ENCODE results near the gene MCUR1. TPM values are rescaled to one million over a fixed set of nuclear protein-coding genes. Genes with fewer than 3 reads are reported as not detected.
"Not testable (repeated sequence)": the region's sequence is repeated elsewhere in the genome, so short reads cannot be mapped to it uniquely, and the experiment has no call there.

The MCUR1 gene
- polyA plus RNA-seq, 3 donors: 2.4 to 7.8 (median 5.2) TPM

DNA sequence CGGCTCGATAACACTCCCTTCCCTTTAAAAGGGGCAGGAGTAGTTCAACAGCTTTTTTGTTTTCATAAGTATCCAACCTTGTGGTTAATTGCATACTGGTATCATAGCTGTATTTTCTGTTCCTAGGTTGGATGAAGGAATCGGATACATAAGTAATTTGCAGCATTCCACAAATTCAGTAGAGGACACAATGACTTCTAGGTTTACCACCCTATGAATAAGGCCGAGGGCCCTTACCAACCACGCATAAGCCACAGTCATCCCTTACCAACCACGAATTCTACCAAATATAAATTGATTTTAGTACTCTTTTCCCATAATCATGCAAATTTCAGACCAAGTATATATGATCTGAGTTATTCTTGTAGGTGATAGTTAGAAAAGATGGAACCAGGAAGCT is 36.3 kb downstream of the MCUR1 start:
- Mint-ChIP-seq H3K9me3 (peaks cover 0 to 6% (median 0%) of the 10 kb centered on the region in 7 donors), H3K4me3 (no peak overlapping the region), H3K27ac (no peak overlapping the region), H3K36me3 (no peaks in the 10 kb centered on the region), H3K27me3 (ENCODE audit: low read depth in 3 of 3) (peaks cover 0 to 1% (median 0%) of the 10 kb centered on the region in 3 donors), H3K4me1 (no peaks in the 10 kb centered on the region)
- intact Hi-C loops (cut with micrococcal nuclease): no loop called here
- Histone ChIP-seq H4K20me1 (ENCODE audit: insufficient read depth, low read length) (no peaks in the 10 kb centered on the region), H3K9me3 (replicated peaks in 1 of 2; ENCODE audit: control insufficient read depth in 1 of 2, insufficient read depth in 1 of 2, low read length in 2 of 2) (no peaks in the 10 kb centered on the region), H3K9ac (ENCODE audit: insufficient read depth, low read length, poor library complexity, severe bottlenecking) (no peak overlapping the region), H3K27me3 (ENCODE audit: control insufficient read depth in 2 of 2, insufficient read depth in 2 of 2, low read length in 2 of 2) (no peaks in the 10 kb centered on the region), H3K4me2 (replicated peaks; ENCODE audit: extremely low read depth, low read length, poor library complexity, severe bottlenecking) (no peak overlapping the region), H2AFZ (ENCODE audit: insufficient read depth, low read depth, low read length, poor library complexity, severe bottlenecking) (no peak overlapping the region), H3K36me3 (replicated peaks in 1 of 2; ENCODE audit: control insufficient read depth in 1 of 2, insufficient read depth in 2 of 2, low read length in 2 of 2) (no peaks in the 10 kb centered on the region), H3K4me1 (ENCODE audit: control insufficient read depth in 1 of 2, insufficient read depth in 2 of 2, low read length in 2 of 2) (no peaks in the 10 kb centered on the region), H3K79me2 (ENCODE audit: insufficient read depth, low read length) (no peaks in the 10 kb centered on the region), H3K27ac (ENCODE audit: low read depth in 1 of 2, low read length in 2 of 2) (no peak overlapping the region), H3K4me3 (replicated peaks in 1 of 3; ENCODE audit: low read depth in 2 of 3, low read length in 3 of 3) (no peak overlapping the region)
- no peak for DNase-seq
- TF ChIP-seq, protein P1, sequence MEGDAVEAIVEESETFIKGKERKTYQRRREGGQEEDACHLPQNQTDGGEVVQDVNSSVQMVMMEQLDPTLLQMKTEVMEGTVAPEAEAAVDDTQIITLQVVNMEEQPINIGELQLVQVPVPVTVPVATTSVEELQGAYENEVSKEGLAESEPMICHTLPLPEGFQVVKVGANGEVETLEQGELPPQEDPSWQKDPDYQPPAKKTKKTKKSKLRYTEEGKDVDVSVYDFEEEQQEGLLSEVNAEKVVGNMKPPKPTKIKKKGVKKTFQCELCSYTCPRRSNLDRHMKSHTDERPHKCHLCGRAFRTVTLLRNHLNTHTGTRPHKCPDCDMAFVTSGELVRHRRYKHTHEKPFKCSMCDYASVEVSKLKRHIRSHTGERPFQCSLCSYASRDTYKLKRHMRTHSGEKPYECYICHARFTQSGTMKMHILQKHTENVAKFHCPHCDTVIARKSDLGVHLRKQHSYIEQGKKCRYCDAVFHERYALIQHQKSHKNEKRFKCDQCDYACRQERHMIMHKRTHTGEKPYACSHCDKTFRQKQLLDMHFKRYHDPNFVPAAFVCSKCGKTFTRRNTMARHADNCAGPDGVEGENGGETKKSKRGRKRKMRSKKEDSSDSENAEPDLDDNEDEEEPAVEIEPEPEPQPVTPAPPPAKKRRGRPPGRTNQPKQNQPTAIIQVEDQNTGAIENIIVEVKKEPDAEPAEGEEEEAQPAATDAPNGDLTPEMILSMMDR (IDR thresholded peaks at IDR 0.05): no peak
- WGBS (ENCODE audit: insufficient coverage): no CpG with 5 or more reads among the region's 6 CpGs

DNA sequence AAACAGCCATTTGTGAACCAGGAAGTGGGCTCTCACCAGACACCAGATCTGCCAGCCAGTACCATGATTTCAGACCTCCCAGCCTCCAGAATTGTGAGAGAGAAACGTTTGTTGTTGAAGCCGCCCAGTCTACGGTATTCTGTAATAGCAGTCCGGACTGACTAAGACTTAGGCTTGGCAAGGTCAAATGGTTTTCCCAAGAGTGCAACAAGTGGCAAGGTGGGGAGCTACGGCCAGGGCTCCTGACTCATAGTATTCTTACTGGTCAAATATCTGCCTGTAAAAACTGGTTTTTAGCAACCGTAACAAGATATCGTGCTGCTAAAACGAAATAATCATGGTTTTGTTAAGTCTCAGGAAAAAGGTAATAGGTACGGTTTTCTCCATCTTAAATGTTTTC is 37.8 kb downstream of the MCUR1 start:
- intact Hi-C loops (cut with micrococcal nuclease): no loop called here
- peaks cover 0 to 2% (median 1%) of the 10 kb centered on the region in 3 donors for H3K27me3 Mint-ChIP-seq (ENCODE audit: low read depth in 3 of 3)
- Histone ChIP-seq H3K4me2 (replicated peaks; ENCODE audit: extremely low read depth, low read length, poor library complexity, severe bottlenecking) (no peak overlapping the region), H2AFZ (ENCODE audit: insufficient read depth, low read depth, low read length, poor library complexity, severe bottlenecking) (no peak overlapping the region), H3K9ac (ENCODE audit: insufficient read depth, low read length, poor library complexity, severe bottlenecking) (no peak overlapping the region), H3K4me1 (ENCODE audit: control insufficient read depth in 1 of 2, insufficient read depth in 2 of 2, low read length in 2 of 2) (no peaks in the 10 kb centered on the region), H3K27ac (ENCODE audit: low read depth in 1 of 2, low read length in 2 of 2) (no peak overlapping the region), H3K79me2 (ENCODE audit: insufficient read depth, low read length) (no peaks in the 10 kb centered on the region), H3K9me3 (replicated peaks in 1 of 2; ENCODE audit: control insufficient read depth in 1 of 2, insufficient read depth in 1 of 2, low read length in 2 of 2) (no peaks in the 10 kb centered on the region), H3K36me3 (replicated peaks in 1 of 2; ENCODE audit: control insufficient read depth in 1 of 2, insufficient read depth in 2 of 2, low read length in 2 of 2) (no peaks in the 10 kb centered on the region), H3K27me3 (ENCODE audit: control insufficient read depth in 2 of 2, insufficient read depth in 2 of 2, low read length in 2 of 2) (no peaks in the 10 kb centered on the region), H4K20me1 (ENCODE audit: insufficient read depth, low read length) (no peaks in the 10 kb centered on the region), H3K4me3 (replicated peaks in 1 of 3; ENCODE audit: low read depth in 2 of 3, low read length in 3 of 3) (no peak overlapping the region)
- H3K9me3 Mint-ChIP-seq: peaks cover 0 to 9% (median 0%) of the 10 kb centered on the region in 7 donors
- TF ChIP-seq, protein P1 (IDR thresholded peaks at IDR 0.05): no peak
- H3K27ac Mint-ChIP-seq: no peak overlapping the region
- no peaks in the 10 kb centered on the region for H3K36me3 Mint-ChIP-seq
- DNase-seq: no peak
- 90% methylated on average over 5 of the region's 9 CpGs for WGBS (ENCODE audit: insufficient coverage)
- H3K4me3 Mint-ChIP-seq: no peak overlapping the region
- H3K4me1 Mint-ChIP-seq: no peaks in the 10 kb centered on the region

DNA sequence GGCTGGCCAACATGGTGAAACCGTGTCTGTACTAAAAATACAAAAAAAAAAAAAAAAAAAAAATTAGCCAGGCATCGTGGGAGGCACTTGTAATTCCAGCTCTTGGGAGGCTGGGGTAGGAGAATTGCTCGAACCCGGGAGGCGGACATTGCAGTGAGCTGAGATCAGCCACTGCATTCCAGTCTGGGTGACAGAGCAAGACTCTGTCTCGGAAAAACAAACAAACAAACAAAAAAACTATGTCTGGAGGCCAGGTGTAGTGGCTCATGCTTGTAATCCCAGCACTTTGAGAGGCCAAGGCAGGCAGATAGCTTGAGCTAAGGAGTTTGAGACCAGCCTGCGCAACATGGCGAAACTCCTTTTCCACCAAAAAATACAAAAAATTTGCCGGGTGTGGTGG is 38.9 kb downstream of the MCUR1 start:
- H3K79me2 ChIP-seq (ENCODE audit: insufficient read depth, low read length); DNase-seq; H3K4me1 ChIP-seq (ENCODE audit: control insufficient read depth in 1 of 2, insufficient read depth in 2 of 2, low read length in 2 of 2); H3K4me2 ChIP-seq (replicated peaks; ENCODE audit: extremely low read depth, low read length, poor library complexity, severe bottlenecking); H3K36me3 ChIP-seq (replicated peaks in 1 of 2; ENCODE audit: control insufficient read depth in 1 of 2, insufficient read depth in 2 of 2, low read length in 2 of 2); H3K9me3 Mint-ChIP-seq; H3K4me1 Mint-ChIP-seq; intact Hi-C loops (cut with micrococcal nuclease); H4K20me1 ChIP-seq (ENCODE audit: insufficient read depth, low read length); H2AFZ ChIP-seq (ENCODE audit: insufficient read depth, low read depth, low read length, poor library complexity, severe bottlenecking); H3K27me3 ChIP-seq (ENCODE audit: control insufficient read depth in 2 of 2, insufficient read depth in 2 of 2, low read length in 2 of 2); H3K4me3 ChIP-seq (replicated peaks in 1 of 3; ENCODE audit: low read depth in 2 of 3, low read length in 3 of 3); H3K27me3 Mint-ChIP-seq (ENCODE audit: low read depth in 3 of 3); H3K4me3 Mint-ChIP-seq; H3K27ac Mint-ChIP-seq; H3K36me3 Mint-ChIP-seq; H3K9me3 ChIP-seq (replicated peaks in 1 of 2; ENCODE audit: control insufficient read depth in 1 of 2, insufficient read depth in 1 of 2, low read length in 2 of 2); H3K27ac ChIP-seq (ENCODE audit: low read depth in 1 of 2, low read length in 2 of 2); H3K9ac ChIP-seq (ENCODE audit: insufficient read depth, low read length, poor library complexity, severe bottlenecking): not testable (repeated sequence)
- WGBS (ENCODE audit: insufficient coverage): no CpG with 5 or more reads among the region's 9 CpGs

Data from CD14-positive monocyte (primary cell).